Central memory CD8-positive, alpha-beta T cell (primary cell): Measurements from ENCODE around the gene COMMD2.

Source experiments
- ATAC-seq: fragments of 150-1000 bp; cut with Tn5 transposase; replicated peaks from 2 replicates; pipeline ENCODE4 v1.10.0; 2022; ENCODE audit warnings: mild to moderate bottlenecking, moderate FRiP score, moderate number of reproducible peaks; ENCODE audit not compliant: poor library complexity, severe bottlenecking; ENCODE audit errors: extremely low read depth
- DNase-seq, 2 donors: peaks; one replicate each; pipeline ENCODE4 v3.0.0; 2021; ENCODE audit warnings: low spot score in 2 of 2
- H3K27ac Mint-ChIP-seq: one replicate; pipeline ENCODE4 v1.8.0; 2022; ENCODE audit warnings: low read depth, mild to moderate bottlenecking, moderate library complexity, mixed read lengths
- H3K27me3 Mint-ChIP-seq: one replicate; pipeline ENCODE4 v1.8.0; 2022; ENCODE audit warnings: mixed read lengths
- H3K36me3 Mint-ChIP-seq: one replicate; pipeline ENCODE4 v1.8.0; 2022; ENCODE audit warnings: mild to moderate bottlenecking, moderate library complexity, mixed read lengths; ENCODE audit not compliant: insufficient read depth
- H3K4me1 Mint-ChIP-seq: one replicate; pipeline ENCODE4 v1.8.0; 2022; ENCODE audit warnings: mixed read lengths
- H3K4me3 Mint-ChIP-seq: one replicate; pipeline ENCODE4 v1.8.0; 2022; ENCODE audit warnings: mild to moderate bottlenecking, moderate library complexity, mixed read lengths
- H3K9me3 Mint-ChIP-seq: one replicate; pipeline ENCODE4 v1.8.0; 2022; ENCODE audit warnings: mixed read lengths

The COMMD2 gene

DNA sequence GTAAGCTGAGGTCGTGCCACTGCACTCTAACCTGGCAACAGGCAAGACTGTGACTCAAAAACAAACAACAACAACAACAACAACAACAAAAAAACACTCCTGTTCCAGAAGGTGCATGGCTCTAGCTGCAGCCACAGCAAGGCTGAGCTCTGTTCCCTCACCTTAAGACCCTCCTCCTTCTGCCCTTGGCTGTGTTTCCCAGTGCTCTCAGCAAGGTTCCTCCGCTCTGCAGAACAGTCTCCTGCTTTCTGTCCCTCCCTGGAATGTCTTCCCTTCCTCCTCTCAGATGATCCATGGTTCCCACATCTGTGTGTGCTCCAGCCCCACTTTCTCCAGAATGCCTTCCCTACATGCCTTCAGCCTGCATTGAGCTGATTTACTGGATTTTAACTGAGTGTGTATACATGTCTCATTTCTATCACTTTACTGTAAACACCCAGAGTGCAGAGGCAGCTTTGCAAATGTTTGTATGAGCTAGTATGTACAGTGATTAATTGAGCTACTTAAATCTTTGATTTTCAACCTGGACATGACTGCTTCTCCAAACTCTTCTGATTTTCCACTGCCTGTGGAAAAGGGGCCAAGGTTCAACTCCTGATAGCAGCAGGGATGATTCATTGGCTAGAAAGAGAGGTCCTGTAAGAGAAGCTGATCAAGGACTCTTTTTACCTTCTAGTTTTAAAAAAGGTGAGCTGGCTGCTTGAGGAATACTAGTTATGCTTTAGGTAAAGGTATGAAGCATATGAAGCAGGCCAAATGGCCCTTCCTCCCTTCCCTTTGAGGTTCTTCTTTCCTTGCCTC, 25.3 kb upstream of the COMMD2 start:
- no peak overlapping the region for H3K27ac Mint-ChIP-seq

DNA sequence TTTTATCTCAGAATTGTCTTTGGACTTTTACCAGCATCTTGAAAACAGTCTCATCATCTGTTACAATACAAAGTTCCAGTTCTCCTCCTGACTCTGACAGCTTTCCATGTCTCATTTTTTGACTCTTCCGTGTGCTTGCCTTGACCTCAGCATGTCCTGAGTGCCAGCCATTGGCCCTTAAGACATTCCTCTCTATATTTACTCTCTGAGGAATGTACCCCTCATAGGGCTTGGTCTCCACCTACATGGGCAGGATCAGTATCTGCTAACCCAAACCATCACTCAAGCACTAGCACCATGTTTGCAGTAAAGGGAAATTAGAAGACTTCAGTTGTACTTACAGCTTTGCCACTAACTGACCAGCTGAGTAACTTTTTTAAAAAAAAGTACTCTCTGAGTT, 23.9 kb upstream of the COMMD2 start:
- Mint-ChIP-seq H3K9me3 (no peaks in the 10 kb centered on the region), H3K27me3 (peaks cover 26% of the 10 kb centered on the region), H3K4me1 (no peaks in the 10 kb centered on the region), H3K36me3 (no peaks in the 10 kb centered on the region), H3K27ac (no peak overlapping the region), H3K4me3 (no peak overlapping the region)
- DNase-seq = no peak
- ATAC-seq = no peak

More for the DNA sequence above, 25.3 kb upstream of the COMMD2 start:
- Mint-ChIP-seq H3K36me3 (no peaks in the 10 kb centered on the region), H3K9me3 (no peaks in the 10 kb centered on the region), H3K4me3 (no peak overlapping the region), H3K27me3 (peaks cover 15% of the 10 kb centered on the region), H3K4me1 (no peaks in the 10 kb centered on the region)
- ATAC-seq (no peak), DNase-seq (no peak)

DNA sequence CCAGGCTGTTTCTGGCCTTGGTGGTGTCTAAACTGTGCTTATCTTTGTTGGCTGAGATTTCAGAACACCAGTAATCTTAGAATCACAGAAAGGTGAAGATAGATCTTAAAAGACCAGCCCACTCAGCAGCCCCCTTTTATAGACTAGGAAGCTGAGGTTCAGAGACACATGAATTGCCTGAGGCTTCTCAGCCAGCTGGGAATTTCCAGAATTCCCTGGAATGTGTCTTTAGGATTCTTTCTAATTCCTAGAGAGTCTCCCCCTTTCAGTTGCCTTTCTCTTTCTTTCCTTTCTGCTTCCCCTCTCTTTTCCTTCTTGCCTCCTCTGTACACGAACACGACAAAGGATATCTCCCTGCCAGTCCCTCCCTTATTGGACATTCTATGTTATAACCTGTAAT, 20.6 kb upstream of the COMMD2 start:
- H3K36me3 Mint-ChIP-seq = no peaks in the 10 kb centered on the region
- DNase-seq = no peak
- no peak overlapping the region for H3K27ac Mint-ChIP-seq
- no peak overlapping the region for H3K4me3 Mint-ChIP-seq
- no peaks in the 10 kb centered on the region for H3K9me3 Mint-ChIP-seq
- ATAC-seq = no peak
- no peaks in the 10 kb centered on the region for H3K4me1 Mint-ChIP-seq
- H3K27me3 Mint-ChIP-seq = peaks cover 29% of the 10 kb centered on the region

DNA sequence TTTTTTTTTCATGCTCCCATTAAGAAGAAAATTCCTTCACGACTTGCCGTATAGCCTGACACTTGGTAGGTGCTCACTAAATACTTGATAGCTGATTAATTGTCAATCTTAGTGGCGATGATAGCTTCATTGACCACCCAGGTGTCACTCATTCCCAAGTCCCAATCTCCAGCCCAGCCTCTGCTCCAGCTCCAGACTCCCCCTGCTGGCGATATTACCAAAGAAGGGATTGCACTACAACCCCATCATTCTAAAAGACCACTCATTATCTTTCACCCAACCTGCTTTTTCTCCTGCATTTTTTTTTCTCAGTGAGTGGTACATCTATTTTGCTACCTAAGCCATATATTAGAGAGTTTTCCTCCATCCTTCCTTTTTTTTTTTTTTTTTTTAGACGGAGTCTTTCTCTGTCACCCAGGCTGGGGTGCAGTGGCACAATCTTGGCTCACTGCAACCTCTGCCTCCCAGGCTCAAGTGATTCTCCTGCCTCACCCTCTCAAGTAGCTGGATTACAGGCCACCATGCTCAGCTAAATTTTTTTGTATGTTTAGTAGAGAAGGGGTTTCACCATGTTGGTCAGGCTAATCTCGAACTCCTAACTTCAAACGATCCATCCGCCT, 19.5 kb upstream of the COMMD2 start:
- no peak overlapping the region for H3K27ac Mint-ChIP-seq
- no peak for ATAC-seq
- no peak overlapping the region for H3K4me3 Mint-ChIP-seq
- no peaks in the 10 kb centered on the region for H3K9me3 Mint-ChIP-seq
- peaks cover 29% of the 10 kb centered on the region for H3K27me3 Mint-ChIP-seq
- DNase-seq = no peak
- no peaks in the 10 kb centered on the region for H3K36me3 Mint-ChIP-seq
- no peaks in the 10 kb centered on the region for H3K4me1 Mint-ChIP-seq

DNA sequence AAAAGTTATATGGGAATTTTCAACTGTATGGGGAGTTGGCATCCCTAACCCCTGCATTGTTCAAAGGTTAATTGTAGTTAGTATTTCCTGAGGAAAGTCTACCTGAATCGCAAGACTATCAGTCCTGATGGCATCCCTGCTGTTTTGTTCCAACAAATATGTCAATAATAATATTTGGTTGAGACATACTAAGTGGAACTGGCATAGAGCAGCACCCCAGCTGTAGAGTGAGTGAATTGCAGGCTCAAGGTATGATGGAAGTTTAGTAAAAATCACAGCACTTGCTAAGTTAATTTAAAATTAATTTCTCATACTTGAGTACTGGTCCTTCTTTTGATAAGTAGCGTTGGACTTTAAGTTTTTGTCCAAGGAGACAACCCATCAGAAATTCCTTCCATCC, 18.0 kb upstream of the COMMD2 start:
- no peak for ATAC-seq
- DNase-seq = no peak
- Mint-ChIP-seq H3K27me3 (peaks cover 40% of the 10 kb centered on the region), H3K4me3 (no peak overlapping the region), H3K9me3 (no peaks in the 10 kb centered on the region), H3K27ac (no peak overlapping the region), H3K4me1 (no peaks in the 10 kb centered on the region), H3K36me3 (no peaks in the 10 kb centered on the region)

DNA sequence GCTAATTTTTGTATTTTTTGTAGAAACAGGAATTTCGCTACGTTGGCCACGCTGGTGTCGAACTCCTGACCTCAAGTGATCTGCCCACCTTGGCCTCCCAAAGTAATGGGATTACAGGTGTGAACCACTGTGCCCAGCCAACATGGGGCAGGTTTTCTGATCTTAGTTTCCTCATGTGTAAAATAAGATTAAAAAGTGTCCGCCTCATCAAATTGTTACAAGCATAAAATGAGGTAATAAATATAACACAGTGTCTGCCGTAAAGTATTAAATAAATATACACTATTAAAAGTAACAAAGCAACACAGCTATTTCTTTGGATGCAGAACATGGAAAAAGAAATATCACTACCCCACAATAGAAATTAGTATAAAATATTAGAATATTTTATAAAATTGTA, 16.4 kb upstream of the COMMD2 start:
- H3K27ac Mint-ChIP-seq = no peak overlapping the region
- no peaks in the 10 kb centered on the region for H3K9me3 Mint-ChIP-seq
- no peaks in the 10 kb centered on the region for H3K4me1 Mint-ChIP-seq
- no peaks in the 10 kb centered on the region for H3K36me3 Mint-ChIP-seq
- peaks cover 40% of the 10 kb centered on the region for H3K27me3 Mint-ChIP-seq
- ATAC-seq (no peak), DNase-seq (no peak)
- no peak overlapping the region for H3K4me3 Mint-ChIP-seq

DNA sequence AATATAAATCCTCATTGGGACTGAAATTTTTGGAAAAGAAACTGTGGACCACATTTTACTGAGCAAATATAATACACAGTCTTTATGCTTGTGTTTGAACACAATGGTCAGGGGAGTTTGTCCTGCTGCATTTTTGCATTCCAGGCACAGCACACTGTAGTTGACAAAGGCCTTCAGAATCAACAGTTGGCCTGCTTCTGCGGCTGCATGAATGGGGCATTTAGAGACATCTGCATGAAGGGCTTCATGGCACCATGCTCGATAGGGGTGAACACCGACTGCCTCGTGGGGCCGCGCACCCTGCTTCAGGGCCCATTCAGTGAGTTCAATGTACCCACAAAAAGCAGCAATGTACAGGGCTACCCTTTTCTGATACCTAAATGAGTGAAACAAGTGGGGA, 15.4 kb upstream of the COMMD2 start:
- H3K4me3 Mint-ChIP-seq = no peak overlapping the region
- no peaks in the 10 kb centered on the region for H3K9me3 Mint-ChIP-seq
- H3K4me1 Mint-ChIP-seq = no peaks in the 10 kb centered on the region
- ATAC-seq = no peak
- DNase-seq = no peak
- no peaks in the 10 kb centered on the region for H3K36me3 Mint-ChIP-seq
- no peak overlapping the region for H3K27ac Mint-ChIP-seq
- peaks cover 40% of the 10 kb centered on the region for H3K27me3 Mint-ChIP-seq

DNA sequence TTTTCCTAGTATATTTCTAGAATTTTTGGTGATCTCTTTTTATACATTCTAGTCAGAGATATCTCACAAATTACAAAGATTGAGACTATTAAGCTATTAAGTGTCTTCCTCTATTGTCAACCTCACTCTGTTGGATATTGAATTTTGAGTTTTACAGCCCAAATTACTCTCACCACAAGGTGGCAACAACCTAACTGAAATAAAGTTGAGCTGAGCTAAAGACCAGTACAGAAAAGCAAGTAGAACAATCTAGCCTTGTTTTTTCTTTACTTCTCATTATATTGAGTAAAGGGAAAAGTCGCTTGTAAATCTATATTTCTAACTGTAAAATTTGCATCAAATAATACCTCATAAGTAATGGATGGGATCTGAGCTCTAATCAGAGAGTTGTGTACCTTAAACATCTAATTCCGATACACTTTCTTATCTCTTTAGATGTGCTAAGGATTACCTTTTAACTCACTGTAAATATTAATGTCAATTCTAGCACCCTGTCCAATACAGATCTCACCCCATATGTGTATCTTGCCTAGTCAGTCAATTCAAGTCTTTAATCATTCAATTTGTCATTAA, 13.6 kb upstream of the COMMD2 start:
- no peak overlapping the region for H3K27ac Mint-ChIP-seq
- ATAC-seq = no peak

DNA sequence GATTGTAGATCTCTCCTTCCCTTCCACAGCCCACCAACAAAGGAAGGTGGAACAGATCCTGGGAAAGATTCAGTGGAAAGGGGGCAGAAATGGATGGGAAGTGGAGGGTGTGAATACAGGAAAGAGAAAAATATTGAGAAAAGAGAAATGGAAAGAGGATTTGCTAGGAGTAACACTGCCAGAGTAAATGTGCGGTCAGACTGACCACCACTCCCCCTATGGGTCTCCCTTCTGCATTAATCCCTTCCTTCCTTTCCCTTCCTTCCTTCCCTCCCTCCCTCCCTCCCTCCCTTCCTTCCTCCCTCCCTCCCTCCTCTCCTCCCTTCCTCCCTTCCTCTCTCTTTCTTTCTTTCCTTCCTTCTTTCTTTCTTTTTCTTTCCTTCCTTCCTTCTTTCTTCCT, 12.0 kb upstream of the COMMD2 start:
- Mint-ChIP-seq H3K4me3 (no peak overlapping the region), H3K36me3 (no peaks in the 10 kb centered on the region), H3K4me1 (no peaks in the 10 kb centered on the region), H3K27me3 (peaks cover 25% of the 10 kb centered on the region), H3K27ac (no peak overlapping the region), H3K9me3 (no peaks in the 10 kb centered on the region)
- DNase-seq = no peak
- no peak for ATAC-seq

More for the DNA sequence above, 13.6 kb upstream of the COMMD2 start:
- H3K4me3 Mint-ChIP-seq = no peak overlapping the region
- peaks cover 26% of the 10 kb centered on the region for H3K27me3 Mint-ChIP-seq
- no peaks in the 10 kb centered on the region for H3K4me1 Mint-ChIP-seq
- H3K36me3 Mint-ChIP-seq = no peaks in the 10 kb centered on the region
- no peak for DNase-seq
- no peaks in the 10 kb centered on the region for H3K9me3 Mint-ChIP-seq

DNA sequence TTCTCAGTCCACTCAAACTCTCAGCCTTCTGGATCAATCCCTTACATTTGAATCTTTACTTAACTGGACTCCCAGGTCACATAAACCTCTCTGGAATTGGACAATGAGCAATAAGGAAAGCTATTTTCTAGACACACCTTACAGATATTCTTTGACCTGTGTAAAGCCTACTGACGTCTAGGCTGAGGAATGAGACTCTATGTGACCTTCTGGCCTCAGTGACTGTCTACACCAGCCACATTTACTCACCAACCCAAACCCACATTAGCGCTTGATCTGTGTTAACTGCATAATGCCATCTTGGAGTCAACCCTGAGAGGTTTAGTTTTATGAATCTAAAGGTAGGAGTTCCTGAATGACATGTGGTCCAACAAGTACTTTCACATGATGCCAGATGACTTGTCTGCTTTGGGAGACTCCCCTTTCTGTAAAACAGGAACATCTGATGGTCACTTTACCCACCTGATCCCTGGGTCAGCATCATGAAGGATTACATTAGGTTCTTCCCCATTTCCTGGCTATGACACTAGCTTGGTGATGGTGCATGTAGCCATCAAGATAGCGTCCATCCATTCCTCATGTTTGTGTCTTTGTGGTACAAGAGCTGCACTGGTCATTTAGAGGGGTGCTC, 11.4 kb upstream of the COMMD2 start:
- no peaks in the 10 kb centered on the region for H3K9me3 Mint-ChIP-seq
- peaks cover 28% of the 10 kb centered on the region for H3K27me3 Mint-ChIP-seq
- no peaks in the 10 kb centered on the region for H3K36me3 Mint-ChIP-seq
- DNase-seq (no peak), ATAC-seq (no peak)
- H3K4me3 Mint-ChIP-seq = no peak overlapping the region
- H3K4me1 Mint-ChIP-seq = no peaks in the 10 kb centered on the region
- no peak overlapping the region for H3K27ac Mint-ChIP-seq

DNA sequence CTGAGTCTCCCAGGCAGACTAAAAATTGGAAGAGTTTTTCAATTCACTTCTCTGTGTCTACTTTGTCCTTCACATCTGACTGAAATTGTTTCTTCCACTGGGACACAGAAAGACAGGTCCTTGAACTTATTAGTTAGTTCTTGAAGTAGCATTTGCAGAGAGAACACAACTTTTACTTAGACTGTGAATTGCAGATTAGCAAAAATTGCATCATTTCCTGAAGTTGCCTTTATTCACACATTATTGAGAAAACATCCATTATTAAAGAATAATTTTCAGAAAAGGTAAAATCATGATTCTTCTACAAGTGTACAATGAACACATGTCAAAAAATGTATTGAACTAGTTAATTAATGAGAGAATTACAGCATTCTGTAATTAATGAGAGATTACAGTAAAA, 1.4 kb upstream of the COMMD2 start:
- Mint-ChIP-seq H3K4me1 (peaks cover 11% of the 10 kb centered on the region), H3K27me3 (peaks cover 24% of the 10 kb centered on the region), H3K9me3 (no peaks in the 10 kb centered on the region), H3K27ac (no peak overlapping the region), H3K36me3 (peaks cover 16% of the 10 kb centered on the region), H3K4me3 (peak overlapping the region; percentile 96)
- DNase-seq (no peak), ATAC-seq (no peak)

DNA sequence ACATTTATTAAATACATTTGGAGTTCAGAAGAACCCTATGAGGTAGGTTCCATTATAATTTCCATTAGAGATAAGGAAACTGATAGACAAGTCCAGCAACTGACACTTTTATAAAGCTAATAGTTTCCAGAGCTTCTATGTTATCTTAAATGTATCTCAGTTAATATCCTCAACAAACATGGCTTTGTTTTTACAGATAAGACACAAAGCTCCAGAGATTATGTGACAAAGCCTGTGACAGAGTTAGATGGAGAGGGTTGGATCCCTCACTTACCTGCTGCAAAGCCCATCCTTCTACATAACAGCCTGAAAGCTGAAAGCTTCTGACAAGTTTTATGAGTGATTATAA, 473 bp upstream of the COMMD2 start:
- Mint-ChIP-seq H3K27me3 (peaks cover 14% of the 10 kb centered on the region), H3K9me3 (no peaks in the 10 kb centered on the region), H3K36me3 (peaks cover 22% of the 10 kb centered on the region), H3K27ac (peak overlapping the region; percentile 92), H3K4me3 (peak overlapping the region; percentile 96), H3K4me1 (peaks cover 15% of the 10 kb centered on the region)
- DNase-seq (no peak), ATAC-seq (no peak)

DNA sequence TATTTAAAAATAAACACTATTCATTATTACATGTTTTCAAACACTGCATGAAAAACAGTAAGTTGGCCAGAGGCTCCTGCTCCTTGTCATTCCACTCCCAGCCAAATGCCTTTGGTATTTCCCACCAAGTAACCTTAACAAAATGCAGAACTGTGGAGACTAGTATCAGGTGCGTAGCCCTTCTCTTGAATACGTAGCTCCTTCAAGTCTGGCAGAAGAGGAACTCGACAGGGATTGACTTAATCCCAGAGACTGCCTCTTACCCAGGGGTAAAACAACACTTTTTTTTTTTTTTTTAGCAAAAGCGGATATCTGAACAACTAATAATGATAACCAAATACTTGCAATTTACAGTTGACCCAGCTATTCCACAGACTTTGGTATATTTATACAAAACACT, 738 bp downstream of the COMMD2 start:
- peak; percentile 10 for ATAC-seq

More for the DNA sequence above, 738 bp downstream of the COMMD2 start:
- Mint-ChIP-seq H3K4me3 (peak overlapping the region; percentile 96), H3K36me3 (peaks cover 32% of the 10 kb centered on the region), H3K27ac (peak overlapping the region; percentile 92), H3K27me3 (peaks cover 2% of the 10 kb centered on the region), H3K4me1 (peaks cover 21% of the 10 kb centered on the region), H3K9me3 (no peaks in the 10 kb centered on the region)
- DNase-seq = no peak
